IMR-90 (cell line): ENCODE results near the gene CPXM1. TPM values are rescaled to one million over a fixed set of nuclear protein-coding genes. Genes with fewer than 3 reads are reported as not detected.

Experiments used
- ATAC-seq: fragments of 200-7000 bp; cut with Tn5 transposase; 2 replicates; pipeline ENCODE4 v1.9.1; 2020; ENCODE audit warnings: low read depth, mild to moderate bottlenecking, moderate library complexity
- BruUV-seq: library from RNA; stranded (reverse); fragments of 400-500 nt; replicated peaks from 2 replicates; lab custom pipeline; 2021; lab: Mats Ljungman, UMichigan
- CTCF ChIA-PET: fragments of 300-600 bp; formaldehyde crosslinking; extraction: SDS; loops from one replicate; lab custom pipeline; 2021; ENCODE audit warnings: antibody characterized with exemption; lab: Yijun Ruan, JAX
- POLR2A ChIA-PET: fragments of 300-600 bp; sonication (Branson Sonifier 250); formaldehyde crosslinking; loops from one replicate; lab custom pipeline; 2022; ENCODE audit warnings: antibody characterized with exemption; ENCODE audit not compliant: unreplicated experiment; lab: Charles Lee
- DNase-seq: peaks from one replicate; pipeline ENCODE4 v3.0.0; 2013
- H2AFZ ChIP-seq: replicated peaks from 2 replicates; pipeline ENCODE3; 2013; ENCODE audit warnings: low read length, mild to moderate bottlenecking; ENCODE audit not compliant: poor library complexity
- H2AK5ac ChIP-seq: 2 replicates; pipeline ENCODE4 v1.6.1; 2013; ENCODE audit warnings: low read depth, low read length, inconsistent platforms
- H2AK9ac ChIP-seq: replicated peaks from 2 replicates; pipeline ENCODE3; 2013; ENCODE audit warnings: mild to moderate bottlenecking, low read depth, low read length, moderate library complexity; ENCODE audit not compliant: poor library complexity
- H2BK120ac ChIP-seq: 2 replicates; pipeline ENCODE4 v1.6.1; 2013; ENCODE audit warnings: low read depth, low read length, inconsistent platforms
- H2BK15ac ChIP-seq: 3 replicates; pipeline ENCODE4 v1.6.1; 2013; ENCODE audit warnings: low read depth, low read length, inconsistent platforms
- H2BK20ac ChIP-seq: 2 replicates; pipeline ENCODE4 v1.6.1; 2013; ENCODE audit warnings: low read depth, mild to moderate bottlenecking, inconsistent platforms, low read length, moderate library complexity
- H2BK5ac ChIP-seq: 2 replicates; pipeline ENCODE4 v1.6.1; 2013; ENCODE audit warnings: mild to moderate bottlenecking, low read depth, low read length, inconsistent platforms; ENCODE audit not compliant: poor library complexity, severe bottlenecking
- H3K14ac ChIP-seq: replicated peaks from 2 replicates; pipeline ENCODE4 v1.6.1; 2013; ENCODE audit warnings: low read depth, low read length, inconsistent platforms
- H3K18ac ChIP-seq: 2 replicates; pipeline ENCODE4 v1.6.1; 2013; ENCODE audit warnings: low read depth, low read length, control low read depth
- H3K23ac ChIP-seq: 2 replicates; pipeline ENCODE4 v1.6.1; 2013; ENCODE audit warnings: low read depth, low read length, inconsistent platforms
- H3K27ac ChIP-seq: 2 replicates; pipeline ENCODE4 v1.5.1; 2013; ENCODE audit warnings: mild to moderate bottlenecking, control low read depth, low read length; ENCODE audit not compliant: insufficient read depth
- H3K27me3 ChIP-seq: 2 replicates; pipeline ENCODE4 v1.6.1; 2013; ENCODE audit warnings: low read length; ENCODE audit not compliant: control insufficient read depth, insufficient read depth
- H3K36me3 ChIP-seq: 2 replicates; pipeline ENCODE4 v1.6.1; 2013; ENCODE audit warnings: low read length, mixed read lengths; ENCODE audit not compliant: control insufficient read depth, insufficient read depth
- H3K4ac ChIP-seq: 2 replicates; pipeline ENCODE4 v1.6.1; 2013; ENCODE audit warnings: low read depth, low read length, inconsistent platforms
- H3K4me1 ChIP-seq: 2 replicates; pipeline ENCODE4 v1.6.1; 2013; ENCODE audit warnings: low read length, mixed read lengths; ENCODE audit not compliant: control insufficient read depth, insufficient read depth
- H3K4me2 ChIP-seq: 2 replicates; pipeline ENCODE4 v1.6.1; 2013; ENCODE audit warnings: low read depth, mild to moderate bottlenecking, control low read depth, low read length, moderate library complexity
- H3K4me3 ChIP-seq: 2 replicates; pipeline ENCODE4 v1.5.1; 2013; ENCODE audit warnings: low read depth, mild to moderate bottlenecking, control low read depth, low read length, moderate library complexity; ENCODE audit not compliant: insufficient read depth
- H3K56ac ChIP-seq: 2 replicates; pipeline ENCODE4 v1.6.1; 2013; ENCODE audit warnings: low read length, inconsistent platforms; ENCODE audit not compliant: insufficient read depth; ENCODE audit errors: extremely low read depth
- H3K79me1 ChIP-seq, 2 experiments: 2 replicates each; pipeline ENCODE4 v1.6.1; 2013; ENCODE audit warnings: low read length in 2 of 2, inconsistent platforms in 1 of 2, low read depth in 1 of 2
- H3K9ac ChIP-seq: 2 replicates; pipeline ENCODE4 v1.6.1; 2013; ENCODE audit warnings: low read depth, low read length, control low read depth
- H3K9me1 ChIP-seq: 2 replicates; pipeline ENCODE4 v1.6.1; 2013; ENCODE audit warnings: low read length, inconsistent platforms; ENCODE audit not compliant: insufficient read depth
- H3K9me3 ChIP-seq: 2 replicates; pipeline ENCODE4 v1.6.1; 2013; ENCODE audit warnings: low read length; ENCODE audit not compliant: control insufficient read depth, insufficient read depth
- H4K20me1 ChIP-seq: 2 replicates; pipeline ENCODE4 v1.6.1; 2013; ENCODE audit warnings: low read length, inconsistent platforms; ENCODE audit not compliant: insufficient read depth
- H4K5ac ChIP-seq: 2 replicates; pipeline ENCODE4 v1.6.1; 2013; ENCODE audit warnings: mild to moderate bottlenecking, low read depth, low read length, control low read depth
- H4K8ac ChIP-seq, 2 experiments: 2 replicates each; pipeline ENCODE4 v1.6.1; 2013; ENCODE audit warnings: low read depth in 2 of 2, low read length in 2 of 2, control low read depth in 1 of 2, inconsistent platforms in 1 of 2
- H4K91ac ChIP-seq: 2 replicates; pipeline ENCODE4 v1.6.1; 2013; ENCODE audit warnings: low read depth, low read length, inconsistent platforms; ENCODE audit not compliant: insufficient read depth
- BHLHE40 ChIP-seq: fragments of 150-350 bp; IDR thresholded peaks from 2 replicates; pipeline ENCODE4 v1.6.1; 2016; ENCODE audit warnings: mild to moderate bottlenecking, low read depth, low read length
- CHD1 ChIP-seq: IDR thresholded peaks from 2 replicates; pipeline ENCODE4 v1.6.1; 2012; ENCODE audit warnings: low read depth, low read length, improper control_type of control experiment
- NFE2L2 ChIP-seq: fragments of 150-350 bp; IDR thresholded peaks from 2 replicates; pipeline ENCODE4 v1.6.1; 2016; ENCODE audit warnings: low read depth, mild to moderate bottlenecking, low read length
- POLR2A ChIP-seq: IDR thresholded peaks from 2 replicates; pipeline ENCODE4 v1.6.1; 2012; ENCODE audit warnings: mild to moderate bottlenecking, low read depth, low read length
- RAD21 ChIP-seq: IDR thresholded peaks from 2 replicates; pipeline ENCODE4 v1.6.1; 2012; ENCODE audit warnings: low read length, improper control_type of control experiment
- RCOR1 ChIP-seq: IDR thresholded peaks from 2 replicates; pipeline ENCODE4 v1.6.1; 2012; ENCODE audit warnings: mild to moderate bottlenecking, low read length, improper control_type of control experiment; ENCODE audit not compliant: insufficient replicate concordance
- RFX5 ChIP-seq: IDR thresholded peaks from 2 replicates; pipeline ENCODE4 v1.8.0; 2012; ENCODE audit warnings: low read depth, mild to moderate bottlenecking, low read length, moderate library complexity
- SMC3 ChIP-seq: fragments of 150-350 bp; IDR thresholded peaks from 2 replicates; pipeline ENCODE4 v1.6.1; 2016; ENCODE audit warnings: low read depth, mild to moderate bottlenecking, antibody characterized with exemption, low read length, moderate library complexity
- WGBS, 2 experiments: methylation state at CpG; one replicate each; pipeline versions ENCODE4 v1.1.5 to v1.1.7; 2013; ENCODE audit warnings: missing lambda C conversion rate in 2 of 2; ENCODE audit not compliant: insufficient read length in 1 of 2; ENCODE audit errors: extremely low coverage in 2 of 2; 5-methylcytosine and 5-hydroxymethylcytosine counted together
- dilution Hi-C: fragments of 300-500 bp; cut with HindIII; formaldehyde crosslinking; loops from one replicate; pipeline ENCODE4 v1.14.3; 2018; ENCODE audit warnings: low sequenced_read_pairs; ENCODE audit not compliant: unreplicated experiment
- in situ Hi-C: fragments of 300-500 bp; cut with MboI; formaldehyde crosslinking; loops from 3 replicates; pipeline ENCODE4 v1.14.3; 2019; ENCODE audit warnings: low sequenced_read_pairs, inconsistent platforms, mixed read lengths
- intact Hi-C: fragments of 100-400 bp; cut with micrococcal nuclease; formaldehyde crosslinking; loops from 2 replicates; pipeline ENCODE4 v1.10.0; 2022
- polyA plus RNA-seq, 3 experiments: library from polyadenylated mRNA; depleted of rRNA; stranded (reverse); fragments of >200 nt; gene quantifications; 2 replicates each; pipeline ENCODE4 v1.2.3, GENCODE V29; 2012; ENCODE audit warnings: low replicate concordance in 1 of 3
- total RNA-seq: library from RNA; depleted of rRNA; stranded (reverse); fragments of >200 nt; gene quantifications from 2 replicates; pipeline ENCODE4 v1.2.3, GENCODE V29; 2012

The CPXM1 gene
- total and polyA plus RNA-seq, 2 of the 4 experiments (the other 2 are of a cell fraction) = 1.1 to 4.6 TPM

GRCh38 chr20:2814076-2814475 lies 13.6 kb upstream of the CPXM1 start (continued):
- TF ChIP-seq RCOR1 (no peak), SMC3 (no peak), POLR2A (no peak)

- Histone ChIP-seq H4K8ac (no peak overlapping the region), H3K27ac (no peak overlapping the region), H2AK5ac (no peak overlapping the region), H2BK20ac (no peak overlapping the region), H2BK5ac (no peak overlapping the region), H3K9me3 (peaks cover 2% of the 10 kb centered on the region; the same call in 1 of the 2 replicates), H3K79me1 (0 out of 4 replicates have a peak, but pooled peaks cover 0 to 5% of the 10 kb centered on the region in 2 experiments), H2BK15ac (no peak overlapping the region), H2BK120ac (no peak overlapping the region), H3K14ac (no peak overlapping the region), H2AFZ (no peak overlapping the region), H3K4ac (no peak overlapping the region), H3K4me2 (no peak overlapping the region), H2AK9ac (no peak overlapping the region), H4K20me1 (no peaks in the 10 kb centered on the region), H3K27me3 (peaks cover 7% of the 10 kb centered on the region), H3K56ac (no peak overlapping the region), H4K5ac (no peak overlapping the region), H4K91ac (no peak overlapping the region), H3K18ac (no peak overlapping the region), H3K4me3 (no peak overlapping the region), H3K36me3 (no peaks in the 10 kb centered on the region), H3K23ac (no peak overlapping the region), H3K4me1 (peaks cover 16% of the 10 kb centered on the region), H3K9ac (no peak overlapping the region), H3K9me1 (peaks cover 19% of the 10 kb centered on the region)
- TF ChIP-seq RFX5 (no peak), RAD21 (no peak), NFE2L2 (no peak), CHD1 (no peak), BHLHE40 (no peak)
- CTCF ChIA-PET = no interaction called here
- intact Hi-C loops = no loop called here
- in situ Hi-C loops = loop anchor here (25.0 kb wide), 1 partner anchor 700 kb away; the partner anchor contains the start of gene STK35
- DNase-seq (no peak), ATAC-seq (no peak)
- BruUV-seq = no TSS peak
- no CpG with 5 or more reads among the region's 3 CpGs for WGBS, 2 experiments
- dilution Hi-C loops = no loop called here
- POLR2A ChIA-PET = no interaction called here
Measured at GRCh38 chr20:2812189-2812588, 11.8 kb upstream of the CPXM1 start.
